Neural crest cell (in vitro differentiated cells): ENCODE results near the gene CD207. TPM values are rescaled to one million over a fixed set of nuclear protein-coding genes. Genes with fewer than 3 reads are reported as not detected.
"Not testable (repeated sequence)": the region's sequence is repeated elsewhere in the genome, so short reads cannot be mapped to it uniquely, and the experiment has no call there.

Experiments
- DNase-seq: peaks from one replicate; pipeline ENCODE4 v3.0.0; 2021; ENCODE audit warnings: low read depth, mixed read lengths, low spot score
- H3K27ac Mint-ChIP-seq: one replicate; pipeline ENCODE4 v1.8.0; 2021; ENCODE audit warnings: mild to moderate bottlenecking, mixed read lengths; ENCODE audit not compliant: unreplicated experiment
- H3K27me3 Mint-ChIP-seq: 2 replicates; pipeline ENCODE4 v1.8.0; 2021; ENCODE audit warnings: low read depth, mild to moderate bottlenecking, mixed read lengths
- H3K36me3 Mint-ChIP-seq: 2 replicates; pipeline ENCODE4 v1.8.0; 2021; ENCODE audit warnings: low read depth, mild to moderate bottlenecking, mixed read lengths
- H3K4me1 Mint-ChIP-seq: 2 replicates; pipeline ENCODE4 v1.8.0; 2021; ENCODE audit warnings: mixed read lengths
- H3K4me3 Mint-ChIP-seq: one replicate; pipeline ENCODE4 v1.8.0; 2021; ENCODE audit warnings: mild to moderate bottlenecking, mixed read lengths
- H3K9me3 Mint-ChIP-seq: 2 replicates; pipeline ENCODE4 v1.8.0; 2021; ENCODE audit warnings: mixed read lengths
- total RNA-seq: library from RNA; stranded (reverse); gene quantifications from 2 replicates; pipeline ENCODE4 v1.2.1, GENCODE V29; 2021
- TF ChIP-seq, protein P1 (sequence below): fragments of 200-600 bp; sonication (generic); conservative IDR thresholded peaks from 2 replicates; pipeline ENCODE4 v1.5.0; 2021; ENCODE audit warnings: antibody characterized with exemption, mild to moderate bottlenecking

CD207 gene
- total RNA-seq, 1 donor from 2014 or later: not detected

- no peak for DNase-seq
- peaks cover 24% of the 10 kb centered on the region for H3K27me3 Mint-ChIP-seq
- peaks cover 4% of the 10 kb centered on the region for H3K9me3 Mint-ChIP-seq
- no peak overlapping the region for H3K27ac Mint-ChIP-seq
- no peak overlapping the region for H3K4me3 Mint-ChIP-seq
- peaks cover 5% of the 10 kb centered on the region for H3K4me1 Mint-ChIP-seq
- H3K36me3 Mint-ChIP-seq: peaks cover 2% of the 10 kb centered on the region
- TF ChIP-seq, protein P1, sequence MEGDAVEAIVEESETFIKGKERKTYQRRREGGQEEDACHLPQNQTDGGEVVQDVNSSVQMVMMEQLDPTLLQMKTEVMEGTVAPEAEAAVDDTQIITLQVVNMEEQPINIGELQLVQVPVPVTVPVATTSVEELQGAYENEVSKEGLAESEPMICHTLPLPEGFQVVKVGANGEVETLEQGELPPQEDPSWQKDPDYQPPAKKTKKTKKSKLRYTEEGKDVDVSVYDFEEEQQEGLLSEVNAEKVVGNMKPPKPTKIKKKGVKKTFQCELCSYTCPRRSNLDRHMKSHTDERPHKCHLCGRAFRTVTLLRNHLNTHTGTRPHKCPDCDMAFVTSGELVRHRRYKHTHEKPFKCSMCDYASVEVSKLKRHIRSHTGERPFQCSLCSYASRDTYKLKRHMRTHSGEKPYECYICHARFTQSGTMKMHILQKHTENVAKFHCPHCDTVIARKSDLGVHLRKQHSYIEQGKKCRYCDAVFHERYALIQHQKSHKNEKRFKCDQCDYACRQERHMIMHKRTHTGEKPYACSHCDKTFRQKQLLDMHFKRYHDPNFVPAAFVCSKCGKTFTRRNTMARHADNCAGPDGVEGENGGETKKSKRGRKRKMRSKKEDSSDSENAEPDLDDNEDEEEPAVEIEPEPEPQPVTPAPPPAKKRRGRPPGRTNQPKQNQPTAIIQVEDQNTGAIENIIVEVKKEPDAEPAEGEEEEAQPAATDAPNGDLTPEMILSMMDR: no peak
Measured at GRCh38 chr2:70799706-70800105, 35.9 kb downstream of the CD207 start.

DNA sequence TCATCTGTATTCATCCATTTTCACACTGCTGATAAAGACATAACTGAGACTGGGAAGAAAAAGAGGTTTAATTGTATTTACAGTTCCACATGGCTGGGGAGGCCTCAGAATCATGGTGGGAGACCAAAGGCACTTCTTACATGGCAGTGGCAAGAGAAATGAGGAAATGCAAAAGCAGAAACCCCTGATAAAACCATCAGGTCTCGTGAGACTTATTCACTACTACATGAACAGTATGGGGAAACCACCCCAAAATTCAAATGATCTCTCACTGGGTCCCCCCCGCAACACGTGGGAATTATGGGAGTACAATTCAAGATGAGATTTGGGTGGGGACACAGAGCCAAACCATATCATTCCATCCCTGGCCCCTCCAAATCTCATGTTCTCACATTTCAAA lies 37.6 kb downstream of the CD207 start:
- not testable (repeated sequence) for H3K36me3 Mint-ChIP-seq, H3K4me1 Mint-ChIP-seq, H3K27ac Mint-ChIP-seq, H3K4me3 Mint-ChIP-seq, H3K9me3 Mint-ChIP-seq, DNase-seq
- peaks cover 34% of the 10 kb centered on the region for H3K27me3 Mint-ChIP-seq

DNA sequence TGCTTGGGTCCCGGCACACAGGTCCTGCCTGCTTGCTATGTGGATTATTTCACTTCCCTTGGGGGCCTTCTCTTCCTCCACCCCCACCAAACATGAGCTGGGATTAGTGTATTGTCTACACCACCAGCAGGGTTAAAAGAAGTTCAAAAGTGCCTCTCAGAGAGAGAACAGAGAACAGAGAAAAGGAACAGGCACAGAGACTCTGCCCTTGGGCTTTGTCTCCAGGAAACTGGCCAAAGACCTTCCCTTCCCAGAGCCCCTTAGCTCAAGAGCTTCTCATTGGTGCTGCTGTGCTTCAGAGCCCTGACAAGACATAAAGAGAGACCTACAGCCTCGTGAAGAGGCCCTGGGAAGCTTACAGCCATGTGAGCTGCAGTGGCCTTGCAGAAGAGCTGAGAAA lies 38.1 kb downstream of the CD207 start:
- TF ChIP-seq, protein P1: no peak
- peaks cover 5% of the 10 kb centered on the region for H3K4me1 Mint-ChIP-seq
- H3K36me3 Mint-ChIP-seq: peaks cover 2% of the 10 kb centered on the region
- peaks cover 8% of the 10 kb centered on the region for H3K9me3 Mint-ChIP-seq
- H3K4me3 Mint-ChIP-seq: no peak overlapping the region
- peaks cover 36% of the 10 kb centered on the region for H3K27me3 Mint-ChIP-seq
- no peak for DNase-seq
- no peak overlapping the region for H3K27ac Mint-ChIP-seq

GRCh38 chr2:70796262-70796661 lies 39.4 kb downstream of the CD207 start:
- H3K4me3 Mint-ChIP-seq: no peak overlapping the region
- H3K27me3 Mint-ChIP-seq: peaks cover 47% of the 10 kb centered on the region
- H3K4me1 Mint-ChIP-seq: peaks cover 5% of the 10 kb centered on the region
- no peak for DNase-seq
- H3K27ac Mint-ChIP-seq: no peak overlapping the region
- TF ChIP-seq, protein P1: no peak
- H3K9me3 Mint-ChIP-seq: peaks cover 8% of the 10 kb centered on the region
- H3K36me3 Mint-ChIP-seq: peaks cover 5% of the 10 kb centered on the region

- TF ChIP-seq, protein P1: no peak
- Mint-ChIP-seq H3K4me1 (peaks cover 5% of the 10 kb centered on the region), H3K27me3 (peaks cover 54% of the 10 kb centered on the region), H3K27ac (no peak overlapping the region), H3K9me3 (peaks cover 8% of the 10 kb centered on the region), H3K36me3 (peaks cover 5% of the 10 kb centered on the region), H3K4me3 (no peak overlapping the region)
- no peak for DNase-seq
Measured at GRCh38 chr2:70795164-70795995, 40.2 kb downstream of the CD207 start.

GRCh38 chr2:70793450-70793849 lies 42.2 kb downstream of the CD207 start:
- DNase-seq: no peak
- TF ChIP-seq, protein P1: no peak
- no peak overlapping the region for H3K4me3 Mint-ChIP-seq
- H3K36me3 Mint-ChIP-seq: peaks cover 3% of the 10 kb centered on the region
- H3K9me3 Mint-ChIP-seq: peaks cover 5% of the 10 kb centered on the region
- H3K27ac Mint-ChIP-seq: no peak overlapping the region
- H3K27me3 Mint-ChIP-seq: peaks cover 64% of the 10 kb centered on the region
- peaks cover 11% of the 10 kb centered on the region for H3K4me1 Mint-ChIP-seq
